Measurements from ENCODE around the gene TRMO. TPM values are rescaled to one million over a fixed set of nuclear protein-coding genes. Genes with fewer than 3 reads are reported as not detected.
A peak's percentile ranks its signal among the peaks of the same experiment; 100 is the strongest.

Gene TRMO
- total RNA-seq, 2 donors from 2014 or later = 14.0 to 15.0 TPM

DNA sequence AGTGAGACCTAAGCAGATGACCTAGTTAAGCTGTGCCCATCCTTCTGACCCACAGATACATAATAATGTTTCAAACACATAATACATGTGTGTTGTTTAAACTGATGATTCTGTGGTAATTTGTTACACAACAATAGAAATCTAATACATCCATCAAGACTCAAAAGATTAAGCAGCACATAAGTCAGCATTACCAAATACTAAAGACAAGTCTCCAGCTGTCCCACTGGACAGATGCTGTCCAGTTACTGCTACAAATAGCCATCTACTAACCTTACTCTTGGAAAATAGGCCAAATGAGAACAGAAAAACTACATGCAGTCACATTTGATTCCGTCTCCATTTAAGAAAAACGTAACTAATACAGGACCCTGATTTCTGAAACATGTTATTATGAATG lies 10.8 kb downstream of the TRMO start:
- DNase-seq (no peak), ATAC-seq (no peak)
- intact Hi-C loops (cut with DNase I, micrococcal nuclease) = no loop called here

DNA sequence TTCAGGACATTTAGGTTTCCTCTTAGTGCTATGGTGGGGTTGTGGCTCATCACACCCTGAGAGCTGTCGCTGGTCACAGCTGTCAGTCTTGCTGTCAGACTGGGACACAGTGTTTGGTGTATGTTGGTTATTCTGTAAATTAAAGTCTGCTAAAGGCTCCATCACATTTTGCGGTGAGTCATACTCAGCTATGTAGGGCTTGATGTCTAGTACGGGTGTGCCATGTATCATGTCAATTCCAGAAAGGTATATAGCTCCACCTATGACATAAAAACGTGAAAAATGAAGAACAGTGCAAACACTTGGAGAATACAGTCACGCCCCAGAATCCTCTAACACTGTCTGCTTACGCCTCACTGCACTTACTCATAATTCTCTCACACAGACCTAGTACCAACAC lies 11.9 kb downstream of the TRMO start:
- peak; percentile 75 for ATAC-seq
- no peak for DNase-seq
- intact Hi-C loops (cut with DNase I, micrococcal nuclease) = no loop called here

GRCh38 chr9:97908705-97909104 lies 13.6 kb downstream of the TRMO start:
- DNase-seq = no peak
- no peak for ATAC-seq
- intact Hi-C loops (cut with DNase I, micrococcal nuclease) = no loop called here

DNA sequence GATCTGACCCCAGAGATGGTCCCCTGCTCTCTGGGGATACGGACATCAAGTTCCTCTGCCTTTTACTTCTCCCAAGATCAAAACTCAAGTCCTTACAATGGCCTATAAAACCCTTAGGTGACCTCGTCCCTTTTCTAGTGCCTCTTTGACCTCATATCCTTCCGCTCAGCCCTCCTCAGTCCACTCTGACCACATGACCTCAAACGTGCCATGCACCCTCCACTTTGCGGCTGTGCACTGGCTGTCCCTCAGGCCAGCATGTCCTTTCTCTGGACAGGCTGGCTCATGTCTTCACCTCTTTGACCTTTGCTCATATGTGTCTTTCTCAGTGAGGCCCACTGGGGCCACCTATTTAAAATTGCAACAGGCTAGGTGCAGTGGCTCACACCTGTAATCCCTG lies 14.7 kb downstream of the TRMO start:
- no peak for DNase-seq
- intact Hi-C loops (cut with DNase I, micrococcal nuclease) = no loop called here
- ATAC-seq = no peak

- intact Hi-C loops (cut with DNase I, micrococcal nuclease) = no loop called here
- ATAC-seq (peak; percentile 25), DNase-seq (peak in 1 of 2 donors; percentile 15)
Measured at GRCh38 chr9:97907046-97907445, 15.3 kb downstream of the TRMO start.

- DNase-seq = peak in 1 of 2 donors; percentile 15
- intact Hi-C loops (cut with DNase I, micrococcal nuclease) = no loop called here
- ATAC-seq = peak; percentile 28
Measured at GRCh38 chr9:97906236-97906831, 16.0 kb downstream of the TRMO start.

GRCh38 chr9:97905228-97905627 lies 17.1 kb downstream of the TRMO start:
- intact Hi-C loops (cut with DNase I, micrococcal nuclease) = no loop called here
- no peak for DNase-seq
- no peak for ATAC-seq

DNA sequence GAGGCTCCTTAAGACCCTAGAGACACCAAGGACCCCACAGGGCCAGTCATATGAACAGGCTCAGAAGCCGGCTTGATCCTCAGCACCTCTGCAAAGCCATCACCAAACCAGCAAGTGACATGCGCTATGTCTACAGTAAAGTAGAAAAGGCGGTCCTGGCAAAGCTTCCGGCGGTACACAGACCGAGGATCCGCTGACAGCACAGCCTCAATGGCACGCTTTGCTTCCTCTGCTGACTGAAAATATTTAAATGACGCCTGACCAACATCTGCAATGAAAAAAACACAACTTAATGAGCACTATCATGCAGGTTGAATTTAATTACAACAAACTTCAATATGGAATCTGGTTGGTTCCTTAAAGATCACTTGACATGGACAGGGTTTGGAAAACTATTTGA lies 17.6 kb downstream of the TRMO start:
- DNase-seq (no peak), ATAC-seq (no peak)
- intact Hi-C loops (cut with DNase I, micrococcal nuclease) = loop anchor here in 1 of 2 donors (5.0 kb wide), 1 partner anchor 197 kb away; no protein-coding TSS in a partner anchor

DNA sequence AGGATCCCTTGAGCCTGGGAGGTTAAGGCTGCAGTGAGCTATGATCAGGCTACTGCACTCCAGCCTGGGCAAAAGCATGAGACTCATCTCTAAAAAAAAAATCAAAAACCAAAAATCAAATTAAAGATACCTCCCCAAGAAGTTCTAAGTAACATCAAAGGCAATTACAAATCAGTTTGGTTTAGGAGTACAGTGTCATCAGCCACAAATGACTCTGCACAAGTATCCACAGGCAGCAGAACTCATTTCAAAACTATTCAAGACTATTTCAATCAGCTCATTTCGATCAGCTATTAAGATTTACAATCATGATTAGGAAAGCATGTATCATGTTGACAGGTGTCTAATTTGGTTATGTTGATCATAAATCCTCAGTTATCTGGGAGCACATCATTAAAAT lies 19.1 kb downstream of the TRMO start:
- intact Hi-C loops (cut with DNase I, micrococcal nuclease) = loop anchor here in 1 of 2 donors (5.0 kb wide), 1 partner anchor 196 kb away; no protein-coding TSS in a partner anchor
- ATAC-seq (no peak), DNase-seq (no peak)

- ATAC-seq (peak; percentile 44), DNase-seq (no peak)
- intact Hi-C loops (cut with DNase I, micrococcal nuclease) = loop anchor here in 1 of 2 donors (5.0 kb wide), 1 partner anchor 194 kb away; no protein-coding TSS in a partner anchor
Measured at GRCh38 chr9:97900738-97901565, 21.3 kb downstream of the TRMO start.

GRCh38 chr9:97900103-97900737 lies 22.1 kb downstream of the TRMO start:
- DNase-seq (no peak), ATAC-seq (no peak)
- intact Hi-C loops (cut with DNase I, micrococcal nuclease) = loop anchor here in 1 of 2 donors (5.0 kb wide), 1 partner anchor 193 kb away; no protein-coding TSS in a partner anchor

DNA sequence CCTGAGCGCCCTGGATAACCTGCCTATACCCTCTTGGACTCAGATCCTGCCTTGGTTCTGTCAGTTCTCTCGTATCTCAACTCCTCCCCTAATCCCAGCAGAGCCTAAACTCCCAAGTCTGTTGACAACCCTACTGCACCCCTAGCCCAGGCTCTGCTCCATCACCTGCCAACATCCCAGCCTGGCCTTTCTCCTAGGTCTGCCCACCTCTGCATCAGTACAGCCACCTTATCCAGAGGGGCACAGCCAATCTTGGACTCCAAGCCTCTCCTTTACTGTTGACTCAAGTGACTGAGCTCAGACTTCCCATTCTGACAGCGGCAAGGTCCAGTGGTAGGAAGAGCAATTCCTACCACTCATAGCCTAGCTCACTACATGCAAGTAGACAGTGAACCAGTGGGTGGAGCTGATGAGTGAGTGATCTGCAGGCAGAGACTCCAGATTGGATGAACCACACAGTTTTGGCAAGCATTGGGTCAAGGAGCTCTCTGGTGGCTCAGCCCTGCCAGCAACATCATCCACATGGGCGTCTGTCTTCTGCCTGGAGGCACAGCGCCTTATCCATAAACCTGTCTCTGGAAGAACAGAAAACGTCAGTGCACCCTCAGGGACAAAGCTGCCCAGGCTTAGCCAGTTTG lies 26.5 kb downstream of the TRMO start:
- peak; percentile 32 for ATAC-seq
- intact Hi-C loops (cut with DNase I, micrococcal nuclease) = no loop called here

GRCh38 chr9:97895211-97895610 lies 27.1 kb downstream of the TRMO start:
- no peak for DNase-seq
- no peak for ATAC-seq
- intact Hi-C loops (cut with DNase I, micrococcal nuclease) = no loop called here

More for the DNA sequence above, 26.5 kb downstream of the TRMO start:
- no peak for DNase-seq

- DNase-seq (no peak), ATAC-seq (no peak)
- intact Hi-C loops (cut with DNase I, micrococcal nuclease) = loop anchor here in 1 of 2 donors (5.0 kb wide), 1 partner anchor 180 kb away; no protein-coding TSS in a partner anchor
Measured at GRCh38 chr9:97892421-97892820, 29.9 kb downstream of the TRMO start.

- ATAC-seq = no peak
- intact Hi-C loops (cut with DNase I, micrococcal nuclease) = loop anchor here in 1 of 2 donors (5.0 kb wide), 1 partner anchor 179 kb away; no protein-coding TSS in a partner anchor
- DNase-seq = no peak
Measured at GRCh38 chr9:97891736-97892135, 30.6 kb downstream of the TRMO start.

DNA sequence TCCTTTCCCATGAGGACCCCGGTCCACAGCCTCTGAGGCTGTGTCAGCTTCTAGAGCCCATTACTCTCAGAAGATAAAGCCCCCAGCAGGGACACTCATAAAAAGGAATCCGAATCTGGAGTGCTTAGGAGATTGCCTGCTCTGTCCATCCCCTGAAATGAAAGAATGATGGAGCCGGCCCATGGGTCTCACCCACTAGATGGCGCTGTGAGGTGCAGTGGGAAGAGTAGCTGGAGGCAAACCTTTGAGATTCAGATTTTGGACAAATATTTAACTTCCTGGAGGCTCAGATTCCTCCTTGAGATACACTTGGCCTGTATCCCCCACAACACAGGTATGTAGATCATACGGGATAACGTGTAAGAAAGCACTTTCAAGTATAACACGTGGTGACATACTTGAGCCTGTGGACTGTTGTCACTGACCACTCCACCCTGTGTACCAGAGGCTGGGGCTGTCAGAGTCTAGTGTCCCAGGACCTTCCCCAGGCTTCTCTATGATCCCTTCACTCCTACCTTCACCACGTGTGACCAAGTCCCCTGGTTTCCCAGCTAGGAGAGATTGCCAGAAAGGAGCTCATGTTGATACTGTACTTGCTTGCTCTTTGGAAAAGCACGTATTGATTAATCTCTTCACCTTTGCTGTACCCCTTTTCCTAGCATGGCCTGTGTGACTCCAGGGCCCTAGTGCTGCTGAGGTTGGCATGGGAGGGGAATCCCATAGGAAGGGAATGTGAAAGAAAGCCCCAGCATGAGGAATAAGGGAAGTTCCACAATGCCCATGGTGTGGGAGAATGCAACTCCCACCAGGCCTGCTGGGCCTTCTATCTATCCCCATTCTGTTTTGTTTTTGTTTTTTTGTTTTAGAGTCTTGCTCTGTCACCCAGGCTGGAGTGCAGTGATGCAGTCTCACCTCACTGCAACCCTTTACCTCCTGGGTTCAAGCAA lies 32.1 kb downstream of the TRMO start:
- DNase-seq (peak in 1 of 2 donors; percentile 48), ATAC-seq (no peak)
- intact Hi-C loops (cut with DNase I, micrococcal nuclease) = loop anchor here in 1 of 2 donors (5.0 kb wide), 1 partner anchor 178 kb away; no protein-coding TSS in a partner anchor

GRCh38 chr9:97880336-97880735 lies 42.0 kb downstream of the TRMO start:
- no peak for ATAC-seq
- DNase-seq = no peak
- intact Hi-C loops (cut with DNase I, micrococcal nuclease) = no loop called here

DNA sequence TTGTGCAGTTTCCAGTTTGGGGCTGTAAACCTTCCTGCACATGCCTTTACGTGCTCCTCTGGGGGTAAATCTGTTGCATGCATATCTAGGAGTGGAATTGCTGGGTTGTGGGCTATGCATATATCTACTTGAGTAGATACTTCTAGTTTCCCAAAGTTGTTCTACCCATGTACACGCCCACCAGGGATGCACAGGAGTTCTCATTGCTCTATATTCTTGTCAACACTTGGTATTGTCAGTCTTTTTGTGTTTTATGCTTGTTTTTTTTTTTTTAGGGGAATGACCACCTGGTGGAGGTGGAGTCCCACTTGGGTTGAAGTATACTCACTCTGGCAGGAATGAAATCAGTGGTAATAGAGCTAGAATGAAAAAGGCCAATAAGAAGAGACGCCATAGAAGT lies 46.2 kb downstream of the TRMO start:
- no peak for ATAC-seq
- intact Hi-C loops (cut with DNase I, micrococcal nuclease) = no loop called here

More for the DNA sequence above, 46.2 kb downstream of the TRMO start:
- DNase-seq = no peak
